Heart left ventricle (tissue), 16 donors: ENCODE data around the gene PRDM7. TPM values are rescaled to one million over a fixed set of nuclear protein-coding genes. Genes with fewer than 3 reads are reported as not detected.

Experiments used
- ATAC-seq, 4 donors: fragments of 200-7000 bp; cut with Tn5 transposase; one replicate each; pipeline ENCODE4 v1.9.1; 2020 to 2022; ENCODE audit warnings: moderate library complexity in 4 of 4, mild to moderate bottlenecking in 3 of 4, moderate number of reproducible peaks in 1 of 4
- DNase-seq, 5 donors: peaks; one replicate each; pipeline ENCODE4 v3.0.0-alpha.2; 2020
- H3K27ac ChIP-seq, 12 donors: fragments of 200-600 bp; sonication (generic) in 4 of 12; one replicate each; pipeline versions ENCODE4 v1.5.0 to v1.8.0; 2016 to 2022; ENCODE audit warnings: mild to moderate bottlenecking in 2 of 12
- H3K27me3 ChIP-seq, 9 donors: fragments of 200-600 bp; sonication (generic) in 2 of 9; one replicate each; pipeline versions ENCODE4 v1.5.1 to v1.8.0; 2016 to 2022; ENCODE audit warnings: mild to moderate bottlenecking in 3 of 9
- H3K36me3 ChIP-seq, 9 donors: fragments of 200-600 bp; sonication (generic) in 2 of 9; one replicate each; pipeline versions ENCODE4 v1.5.0 to v1.8.0; 2018 to 2022; ENCODE audit warnings: mild to moderate bottlenecking in 2 of 9
- H3K4me1 ChIP-seq, 12 donors: fragments of 200-600 bp; sonication (generic) in 4 of 12; one replicate each; pipeline versions ENCODE4 v1.5.0 to v1.8.0; 2016 to 2022; ENCODE audit warnings: mild to moderate bottlenecking in 3 of 12
- H3K4me3 ChIP-seq, 12 donors: fragments of 200-600 bp; sonication (generic) in 4 of 12; one replicate each; pipeline versions ENCODE4 v1.5.0 to v1.8.0; 2017 to 2022; ENCODE audit warnings: mild to moderate bottlenecking in 9 of 12, moderate library complexity in 4 of 12
- H3K9me3 ChIP-seq, 12 donors: fragments of 200-600 bp; sonication (generic) in 4 of 12; one replicate each; pipeline versions ENCODE4 v1.5.0 to v1.8.0; 2016 to 2022; ENCODE audit warnings: mild to moderate bottlenecking in 1 of 12
- POLR2A ChIP-seq, 2 donors: fragments of 450-650 bp; IDR thresholded peaks; one replicate each; pipeline ENCODE4 v1.6.1; 2017; ENCODE audit warnings: antibody characterized with exemption in 2 of 2, mild to moderate bottlenecking in 2 of 2, moderate library complexity in 2 of 2
- WGBS, 4 donors: extraction: QIAGEN DNeasy Blood & Tissue Kit in 2 of 4; methylation state at CpG; one replicate each; pipeline versions ENCODE4 v1.1.5 to v1.1.7; 2013 to 2018; 5-methylcytosine and 5-hydroxymethylcytosine counted together
- intact Hi-C, 10 donors: fragments of 100-400 bp; cut with DNase I; formaldehyde crosslinking; loops; one replicate each; pipeline versions ENCODE4 v1.11.1 to v1.14.2; 2022
- polyA plus RNA-seq, 2 donors: library from polyadenylated mRNA; stranded (reverse); fragments of 200-250 nt; gene quantifications; one replicate each; pipeline ENCODE4 v1.2.3, GENCODE V29; 2013
- total RNA-seq, 9 donors: library from RNA; depleted of rRNA in 2 of 9; stranded (reverse); fragments of >200 nt in 2 of 9; fragmentation: NEBNext Ultra II Directional in 3 of 9; extraction: Animal tissue kit (Norgen Biotek cat#: 25700) in 3 of 9; gene quantifications; one replicate each; pipeline versions ENCODE4 v1.1.0 to v1.2.4, GENCODE V29; 2016 to 2023
- TF ChIP-seq, protein P1 (sequence below), 12 donors: fragments of 200-600 bp; sonication (generic) in 4 of 12; IDR thresholded peaks; one replicate each; pipeline versions ENCODE4 v1.5.0 to v1.8.0; 2018 to 2022; ENCODE audit warnings: antibody characterized with exemption in 12 of 12, mild to moderate bottlenecking in 5 of 12
- donor health status: ischemic (EF 13 %, LVEDD 7.1; RV severe dilation, severe dysfunction).
- donor health status: healthy with polysubstance abuse.
- donor health status: DM: no; HTN: yes; CAD: no.
- donor health status: DM: no; HTN: no; CAD: no.
- donor health status: ischemic (EF 25% LVEDD 6.9; RV normal size, moderate dysfunction).
- donor health status: ischemic (EF 25% LVEDD 5.7; RV mildly dilated, moderate dysfunction).
- donor health status: healthy.
- donor health status: DM: yes; HTN: yes; CAD: no.
- donor health status: ischemic (EF 35%, LVEDD 5.7; RV mildly dilated, moderate dysfunction).
- donor health status: nonischemic (EF 11% LVEDD 7.7; RV severe dilation, severe dysfunction).
- donor health status: DM: yes; HTN: yes; CAD: no.
- donor health status: PGD.
- donor health status: ischemic (EF 29% LVEDD 5.4; RV normal size, mild dysfunction).
- donor health status: nonischemic (EF 23%, LVEDD 6.1; RV moderate dilation, normal function).

Gene PRDM7
- total and polyA plus RNA-seq, 11 donors, result not detected

DNA sequence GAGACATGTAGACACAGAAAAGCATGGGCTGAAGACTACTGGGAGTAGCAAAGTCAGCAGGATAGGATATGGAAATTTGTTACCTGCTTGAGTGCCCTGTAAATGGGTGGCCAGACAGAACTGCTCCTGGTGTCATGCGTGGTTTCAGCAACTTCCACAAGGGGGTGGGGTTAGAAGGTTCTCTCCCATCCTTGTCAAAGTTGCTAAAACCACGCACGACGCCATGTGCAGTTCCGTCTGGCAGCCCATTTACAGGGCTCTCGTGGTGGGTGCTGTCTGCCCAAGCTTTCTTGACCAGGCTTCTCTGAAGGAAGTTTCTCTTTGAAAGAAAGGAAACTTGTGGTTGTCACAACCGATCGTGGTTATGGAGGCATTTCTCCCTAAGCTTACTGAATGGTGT lies 51.0 kb downstream of the PRDM7 start:
- DNase-seq, result no peak

DNA sequence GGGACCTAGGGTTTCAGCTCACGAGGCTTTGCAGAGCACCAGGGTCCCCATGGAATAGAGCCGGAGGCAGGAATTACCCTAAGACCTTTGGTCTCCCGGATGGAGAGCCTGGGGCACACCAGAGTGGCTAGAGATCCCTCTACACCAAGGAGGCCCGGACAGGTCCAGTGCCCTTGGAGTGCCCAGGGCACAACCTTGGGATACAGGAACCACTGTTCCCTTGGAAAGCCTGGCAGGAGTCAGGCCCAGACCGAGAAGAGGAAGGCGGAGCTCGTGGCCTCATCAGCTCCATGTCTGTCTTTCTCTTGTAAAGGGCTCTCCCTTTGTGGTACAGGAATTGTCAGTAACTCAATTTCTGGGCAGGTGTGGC lies 54.1 kb downstream of the PRDM7 start:
- intact Hi-C loops, result loop anchor here in 1 of 10 donors (5.0 kb wide), 1 partner anchor 51 kb away; no protein-coding TSS in a partner anchor
- Histone ChIP-seq H3K27ac (peak overlapping the region in 11 of 12 donors; percentile 47 to 86 (median 70)), H3K4me1 (peaks cover 0 to 51% (median 35%) of the 10 kb centered on the region in 12 donors), H3K27me3 (peaks cover 0 to 10% (median 0%) of the 10 kb centered on the region in 9 donors), H3K9me3 (no peaks in the 10 kb centered on the region), H3K4me3 (peak overlapping the region; percentile 55 to 95 (median 82)), H3K36me3 (peaks cover 0 to 9% (median 0%) of the 10 kb centered on the region in 9 donors)
- ATAC-seq (peak; percentile 11 to 35 (median 20)), DNase-seq (peak in 1 of 5 donors; percentile 41)
- TF ChIP-seq POLR2A (IDR thresholded peaks at IDR 0.05), result no peak
- TF ChIP-seq, protein P1, sequence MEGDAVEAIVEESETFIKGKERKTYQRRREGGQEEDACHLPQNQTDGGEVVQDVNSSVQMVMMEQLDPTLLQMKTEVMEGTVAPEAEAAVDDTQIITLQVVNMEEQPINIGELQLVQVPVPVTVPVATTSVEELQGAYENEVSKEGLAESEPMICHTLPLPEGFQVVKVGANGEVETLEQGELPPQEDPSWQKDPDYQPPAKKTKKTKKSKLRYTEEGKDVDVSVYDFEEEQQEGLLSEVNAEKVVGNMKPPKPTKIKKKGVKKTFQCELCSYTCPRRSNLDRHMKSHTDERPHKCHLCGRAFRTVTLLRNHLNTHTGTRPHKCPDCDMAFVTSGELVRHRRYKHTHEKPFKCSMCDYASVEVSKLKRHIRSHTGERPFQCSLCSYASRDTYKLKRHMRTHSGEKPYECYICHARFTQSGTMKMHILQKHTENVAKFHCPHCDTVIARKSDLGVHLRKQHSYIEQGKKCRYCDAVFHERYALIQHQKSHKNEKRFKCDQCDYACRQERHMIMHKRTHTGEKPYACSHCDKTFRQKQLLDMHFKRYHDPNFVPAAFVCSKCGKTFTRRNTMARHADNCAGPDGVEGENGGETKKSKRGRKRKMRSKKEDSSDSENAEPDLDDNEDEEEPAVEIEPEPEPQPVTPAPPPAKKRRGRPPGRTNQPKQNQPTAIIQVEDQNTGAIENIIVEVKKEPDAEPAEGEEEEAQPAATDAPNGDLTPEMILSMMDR (IDR thresholded peaks at IDR 0.05), result no peak
- 22 to 32% (median 25%) methylated on average over 7 of the region's 7 CpGs for WGBS, 4 donors

More for the DNA sequence above, 51.0 kb downstream of the PRDM7 start:
- Histone ChIP-seq H3K27me3 (no peaks in the 10 kb centered on the region), H3K9me3 (no peaks in the 10 kb centered on the region), H3K4me3 (no peak overlapping the region), H3K36me3 (peaks cover 0 to 25% (median 2%) of the 10 kb centered on the region in 9 donors), H3K4me1 (peaks cover 0 to 26% (median 17%) of the 10 kb centered on the region in 12 donors), H3K27ac (no peak overlapping the region)
- no peak for ATAC-seq
- intact Hi-C loops, result no loop called here
- WGBS, 4 donors, result 73 to 91% (median 80%) methylated on average over 8 of the region's 8 CpGs
- TF ChIP-seq, protein P1 (IDR thresholded peaks at IDR 0.05), result no peak

DNA sequence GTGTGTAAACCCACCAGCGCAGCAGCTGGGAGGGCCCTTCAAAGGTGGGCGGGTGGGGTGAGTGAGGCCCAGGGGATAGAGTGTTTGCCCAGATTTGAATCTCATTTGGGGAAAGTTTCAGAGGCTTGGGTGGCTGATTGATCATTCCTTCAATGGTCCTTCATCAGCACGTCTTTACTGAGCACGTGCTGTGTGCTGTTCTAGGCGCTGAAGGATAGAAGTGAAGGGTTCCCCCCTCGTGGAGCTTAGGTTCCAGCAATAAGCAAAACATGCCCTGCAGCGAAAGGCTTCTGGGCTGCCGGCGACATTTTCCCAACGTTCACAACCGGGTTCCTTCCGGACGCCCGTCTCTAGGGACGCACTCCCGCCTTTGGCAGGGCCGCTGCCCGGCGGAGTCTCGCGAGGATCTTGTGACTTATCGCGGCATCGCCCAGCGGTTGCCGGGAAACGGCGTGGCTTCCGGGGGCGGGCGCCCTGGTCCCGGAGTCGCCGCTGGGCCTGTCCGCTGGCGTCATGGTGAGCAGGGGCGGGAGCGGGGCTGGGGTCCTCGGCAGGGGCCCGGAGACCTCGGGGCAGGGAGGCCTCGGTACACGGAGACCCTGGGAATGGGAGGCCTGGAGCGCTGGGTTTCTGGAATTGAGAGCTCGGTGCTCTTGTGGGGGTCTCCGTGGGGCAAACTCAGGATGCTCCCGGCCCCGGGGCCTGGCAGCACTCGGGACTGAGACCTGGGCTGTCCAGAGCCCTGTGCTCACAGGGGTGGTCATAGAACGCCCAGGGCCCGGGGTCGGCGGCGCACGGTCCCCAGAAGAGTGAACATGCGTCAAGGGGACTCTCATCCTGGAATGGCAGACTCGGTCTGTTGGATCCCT lies 54.7 kb downstream of the PRDM7 start:
- peaks cover 0 to 7% (median 0%) of the 10 kb centered on the region in 9 donors for H3K36me3 ChIP-seq
- WGBS, 4 donors, result 5 to 9% (median 6%) methylated on average over 28 to 57 of the region's 57 CpGs
- intact Hi-C loops, result loop anchor here in 1 of 10 donors (5.0 kb wide), 1 partner anchor 50 kb away; no protein-coding TSS in a partner anchor
- peaks cover 0 to 51% (median 35%) of the 10 kb centered on the region in 12 donors for H3K4me1 ChIP-seq
- H3K9me3 ChIP-seq, result no peaks in the 10 kb centered on the region
- ATAC-seq (peak; percentile 86 to 95 (median 90)), DNase-seq (peak; percentile 94 to 97 (median 94))
- TF ChIP-seq, protein P1 (IDR thresholded peaks at IDR 0.05), result no peak
- peak in 1 of 2 donors; percentile 27 for TF ChIP-seq POLR2A (IDR thresholded peaks at IDR 0.05)
- peaks cover 0 to 12% (median 0%) of the 10 kb centered on the region in 9 donors for H3K27me3 ChIP-seq
- H3K4me3 ChIP-seq, result peak overlapping the region; percentile 55 to 95 (median 82)
- H3K27ac ChIP-seq, result peak overlapping the region in 11 of 12 donors; percentile 47 to 86 (median 70)

DNA sequence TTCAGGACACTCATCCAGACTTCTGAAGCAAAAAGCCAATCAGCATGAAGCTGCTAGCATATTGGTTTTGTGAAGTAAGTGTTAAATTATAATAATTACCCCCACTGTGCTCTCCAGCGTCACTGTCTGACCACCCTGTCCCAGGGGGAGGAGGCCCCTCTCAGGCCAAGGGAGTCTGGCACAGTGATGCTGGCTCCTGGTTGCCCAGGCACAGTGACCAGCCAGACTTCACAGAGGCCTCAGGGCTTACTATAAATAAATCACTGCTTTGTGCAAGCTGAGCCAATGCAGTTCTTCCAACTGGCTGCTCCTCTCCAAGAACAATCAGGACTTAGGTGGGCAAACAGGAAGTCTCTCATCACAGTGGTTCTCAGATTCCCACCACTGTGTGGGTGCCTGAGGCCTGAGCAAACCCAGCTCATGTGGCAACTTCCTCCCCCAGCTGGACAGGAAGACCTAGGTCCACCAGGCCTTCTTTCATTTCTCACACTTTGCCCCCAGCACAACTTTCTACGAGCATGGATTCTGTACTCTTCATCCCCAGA lies 56.2 kb downstream of the PRDM7 start:
- no peak for DNase-seq
- 67 to 85% (median 73%) methylated on average over 2 of the region's 2 CpGs for WGBS, 4 donors
- no peaks in the 10 kb centered on the region for H3K9me3 ChIP-seq
- TF ChIP-seq, protein P1 (IDR thresholded peaks at IDR 0.05), result no peak
- TF ChIP-seq POLR2A (IDR thresholded peaks at IDR 0.05), result no peak
- H3K4me3 ChIP-seq, result no peak overlapping the region
- peak in 3 of 4 donors; percentile 11 to 38 (median 25) for ATAC-seq
- intact Hi-C loops, result loop anchor here in 1 of 10 donors (5.0 kb wide), 1 partner anchor 49 kb away; no protein-coding TSS in a partner anchor
- H3K36me3 ChIP-seq, result peaks cover 0 to 6% (median 0%) of the 10 kb centered on the region in 9 donors
- peak overlapping the region in 4 of 12 donors; percentile 20 to 60 (median 36) for H3K27ac ChIP-seq
- peaks cover 0 to 12% (median 0%) of the 10 kb centered on the region in 9 donors for H3K27me3 ChIP-seq
- peaks cover 0 to 51% (median 35%) of the 10 kb centered on the region in 12 donors for H3K4me1 ChIP-seq
